ENCODE measurements around the gene ETV3.

The ETV3 gene

GRCh38 chr1:157161901-157162300 lies 23.7 kb upstream of the ETV3 start:
- DNase-seq (ENCODE audit: low read depth, low spot score) = no peak

GRCh38 chr1:157158967-157159366 lies 20.8 kb upstream of the ETV3 start:
- no peak for DNase-seq (ENCODE audit: low read depth, low spot score)

- DNase-seq (ENCODE audit: low read depth, low spot score) = no peak
Observed at GRCh38 chr1:157157501-157158190, 19.5 kb upstream of the ETV3 start.

GRCh38 chr1:157156058-157156541 lies 17.9 kb upstream of the ETV3 start:
- no peak for DNase-seq (ENCODE audit: low read depth, low spot score)

GRCh38 chr1:157155658-157156057 lies 17.5 kb upstream of the ETV3 start:
- DNase-seq (ENCODE audit: low read depth, low spot score) = no peak

GRCh38 chr1:157154940-157155514 lies 16.8 kb upstream of the ETV3 start:
- DNase-seq (ENCODE audit: low read depth, low spot score) = no peak

GRCh38 chr1:157154291-157154690 lies 16.1 kb upstream of the ETV3 start:
- DNase-seq (ENCODE audit: low read depth, low spot score) = no peak

- DNase-seq (ENCODE audit: low read depth, low spot score) = no peak
Observed at GRCh38 chr1:157153746-157154145, 15.6 kb upstream of the ETV3 start.

GRCh38 chr1:157152510-157152909 lies 14.3 kb upstream of the ETV3 start:
- no peak for DNase-seq (ENCODE audit: low read depth, low spot score)

- no peak for DNase-seq (ENCODE audit: low read depth, low spot score)
Observed at GRCh38 chr1:157151506-157151905, 13.3 kb upstream of the ETV3 start.

- no peak for DNase-seq (ENCODE audit: low read depth, low spot score)
Observed at GRCh38 chr1:157151073-157151472, 12.9 kb upstream of the ETV3 start.

- DNase-seq (ENCODE audit: low read depth, low spot score) = no peak
Observed at GRCh38 chr1:157150631-157151030, 12.4 kb upstream of the ETV3 start.

- DNase-seq (ENCODE audit: low read depth, low spot score) = no peak
Observed at GRCh38 chr1:157147906-157148700, 9.9 kb upstream of the ETV3 start.

- no peak for DNase-seq (ENCODE audit: low read depth, low spot score)
Observed at GRCh38 chr1:157147037-157147436, 8.8 kb upstream of the ETV3 start.

GRCh38 chr1:157146244-157146643 lies 8.0 kb upstream of the ETV3 start:
- DNase-seq (ENCODE audit: low read depth, low spot score) = no peak

GRCh38 chr1:157145076-157145475 lies 6.9 kb upstream of the ETV3 start:
- DNase-seq (ENCODE audit: low read depth, low spot score) = no peak

GRCh38 chr1:157144509-157144908 lies 6.3 kb upstream of the ETV3 start:
- DNase-seq (ENCODE audit: low read depth, low spot score) = no peak

GRCh38 chr1:157142765-157143423 lies 4.7 kb upstream of the ETV3 start:
- DNase-seq (ENCODE audit: low read depth, low spot score) = no peak

GRCh38 chr1:157142201-157142600 lies 4.0 kb upstream of the ETV3 start:
- DNase-seq (ENCODE audit: low read depth, low spot score) = no peak

GRCh38 chr1:157141212-157141855 lies 3.1 kb upstream of the ETV3 start:
- no peak for DNase-seq (ENCODE audit: low read depth, low spot score)

- DNase-seq (ENCODE audit: low read depth, low spot score) = no peak
Observed at GRCh38 chr1:157140063-157140588, 1.9 kb upstream of the ETV3 start.
